ENCODE data around the gene ZNF385B.

ZNF385B gene

GRCh38 chr2:179571252-179571651 lies 290.2 kb downstream of the ZNF385B start:
- no peak overlapping the region for H3K27ac ChIP-seq (ENCODE audit: insufficient read depth, low read length, poor library complexity, severe bottlenecking)
- no peak overlapping the region for H3K4me3 ChIP-seq (ENCODE audit: insufficient read depth, low read depth, low read length, poor library complexity, severe bottlenecking)
- H3K27me3 ChIP-seq (replicated peaks; ENCODE audit: control insufficient read depth, insufficient read depth, low read length, poor library complexity, severe bottlenecking) = no peaks in the 10 kb centered on the region
- H3K36me3 ChIP-seq (ENCODE audit: control insufficient read depth, insufficient read depth, low read length) = no peaks in the 10 kb centered on the region
- no peaks in the 10 kb centered on the region for H3K9me3 ChIP-seq (ENCODE audit: control insufficient read depth, low read length)
- DNase-seq = no peak
- H3K4me1 ChIP-seq (ENCODE audit: control insufficient read depth, insufficient read depth, low read length, poor library complexity, severe bottlenecking) = no peaks in the 10 kb centered on the region

- Histone ChIP-seq H3K9me3 (ENCODE audit: control insufficient read depth, low read length) (no peaks in the 10 kb centered on the region), H3K4me1 (ENCODE audit: control insufficient read depth, insufficient read depth, low read length, poor library complexity, severe bottlenecking) (no peaks in the 10 kb centered on the region), H3K4me3 (ENCODE audit: insufficient read depth, low read depth, low read length, poor library complexity, severe bottlenecking) (no peak overlapping the region), H3K36me3 (ENCODE audit: control insufficient read depth, insufficient read depth, low read length) (no peaks in the 10 kb centered on the region), H3K27ac (ENCODE audit: insufficient read depth, low read length, poor library complexity, severe bottlenecking) (no peak overlapping the region), H3K27me3 (replicated peaks; ENCODE audit: control insufficient read depth, insufficient read depth, low read length, poor library complexity, severe bottlenecking) (no peaks in the 10 kb centered on the region)
- DNase-seq = no peak
These were observed 291.6 kb downstream of the ZNF385B start for GRCh38 chr2:179569831-179570233.

GRCh38 chr2:179565807-179566206 lies 295.6 kb downstream of the ZNF385B start:
- H3K4me1 ChIP-seq (ENCODE audit: control insufficient read depth, insufficient read depth, low read length, poor library complexity, severe bottlenecking) = no peaks in the 10 kb centered on the region
- no peaks in the 10 kb centered on the region for H3K9me3 ChIP-seq (ENCODE audit: control insufficient read depth, low read length)
- H3K27me3 ChIP-seq (replicated peaks; ENCODE audit: control insufficient read depth, insufficient read depth, low read length, poor library complexity, severe bottlenecking) = no peaks in the 10 kb centered on the region
- no peak for DNase-seq
- no peak overlapping the region for H3K4me3 ChIP-seq (ENCODE audit: insufficient read depth, low read depth, low read length, poor library complexity, severe bottlenecking)
- H3K27ac ChIP-seq (ENCODE audit: insufficient read depth, low read length, poor library complexity, severe bottlenecking) = no peak overlapping the region
- no peaks in the 10 kb centered on the region for H3K36me3 ChIP-seq (ENCODE audit: control insufficient read depth, insufficient read depth, low read length)

- Histone ChIP-seq H3K27me3 (replicated peaks; ENCODE audit: control insufficient read depth, insufficient read depth, low read length, poor library complexity, severe bottlenecking) (no peaks in the 10 kb centered on the region), H3K9me3 (ENCODE audit: control insufficient read depth, low read length) (no peaks in the 10 kb centered on the region), H3K4me1 (ENCODE audit: control insufficient read depth, insufficient read depth, low read length, poor library complexity, severe bottlenecking) (no peaks in the 10 kb centered on the region), H3K4me3 (ENCODE audit: insufficient read depth, low read depth, low read length, poor library complexity, severe bottlenecking) (no peak overlapping the region), H3K36me3 (ENCODE audit: control insufficient read depth, insufficient read depth, low read length) (no peaks in the 10 kb centered on the region), H3K27ac (ENCODE audit: insufficient read depth, low read length, poor library complexity, severe bottlenecking) (no peak overlapping the region)
- DNase-seq = no peak
These were observed 299.0 kb downstream of the ZNF385B start for GRCh38 chr2:179562330-179562885.

GRCh38 chr2:179561702-179562101 lies 299.7 kb downstream of the ZNF385B start:
- no peaks in the 10 kb centered on the region for H3K4me1 ChIP-seq (ENCODE audit: control insufficient read depth, insufficient read depth, low read length, poor library complexity, severe bottlenecking)
- H3K27me3 ChIP-seq (replicated peaks; ENCODE audit: control insufficient read depth, insufficient read depth, low read length, poor library complexity, severe bottlenecking) = no peaks in the 10 kb centered on the region
- H3K36me3 ChIP-seq (ENCODE audit: control insufficient read depth, insufficient read depth, low read length) = no peaks in the 10 kb centered on the region
- H3K27ac ChIP-seq (ENCODE audit: insufficient read depth, low read length, poor library complexity, severe bottlenecking) = no peak overlapping the region
- no peaks in the 10 kb centered on the region for H3K9me3 ChIP-seq (ENCODE audit: control insufficient read depth, low read length)
- H3K4me3 ChIP-seq (ENCODE audit: insufficient read depth, low read depth, low read length, poor library complexity, severe bottlenecking) = no peak overlapping the region
- DNase-seq = no peak

GRCh38 chr2:179560257-179560735 lies 301.1 kb downstream of the ZNF385B start:
- no peak for DNase-seq
- H3K9me3 ChIP-seq (ENCODE audit: control insufficient read depth, low read length) = no peaks in the 10 kb centered on the region
- H3K27me3 ChIP-seq (replicated peaks; ENCODE audit: control insufficient read depth, insufficient read depth, low read length, poor library complexity, severe bottlenecking) = no peaks in the 10 kb centered on the region
- H3K4me3 ChIP-seq (ENCODE audit: insufficient read depth, low read depth, low read length, poor library complexity, severe bottlenecking) = no peak overlapping the region
- no peaks in the 10 kb centered on the region for H3K36me3 ChIP-seq (ENCODE audit: control insufficient read depth, insufficient read depth, low read length)
- no peaks in the 10 kb centered on the region for H3K4me1 ChIP-seq (ENCODE audit: control insufficient read depth, insufficient read depth, low read length, poor library complexity, severe bottlenecking)
- no peak overlapping the region for H3K27ac ChIP-seq (ENCODE audit: insufficient read depth, low read length, poor library complexity, severe bottlenecking)

- Histone ChIP-seq H3K4me1 (ENCODE audit: control insufficient read depth, insufficient read depth, low read length, poor library complexity, severe bottlenecking) (no peaks in the 10 kb centered on the region), H3K27me3 (replicated peaks; ENCODE audit: control insufficient read depth, insufficient read depth, low read length, poor library complexity, severe bottlenecking) (no peaks in the 10 kb centered on the region), H3K36me3 (ENCODE audit: control insufficient read depth, insufficient read depth, low read length) (no peaks in the 10 kb centered on the region), H3K4me3 (ENCODE audit: insufficient read depth, low read depth, low read length, poor library complexity, severe bottlenecking) (no peak overlapping the region), H3K27ac (ENCODE audit: insufficient read depth, low read length, poor library complexity, severe bottlenecking) (no peak overlapping the region), H3K9me3 (ENCODE audit: control insufficient read depth, low read length) (no peaks in the 10 kb centered on the region)
- no peak for DNase-seq
These were observed 302.2 kb downstream of the ZNF385B start for GRCh38 chr2:179559108-179559806.

GRCh38 chr2:179558010-179558934 lies 303.1 kb downstream of the ZNF385B start:
- H3K4me3 ChIP-seq (ENCODE audit: insufficient read depth, low read depth, low read length, poor library complexity, severe bottlenecking) = no peak overlapping the region
- no peak overlapping the region for H3K27ac ChIP-seq (ENCODE audit: insufficient read depth, low read length, poor library complexity, severe bottlenecking)
- no peaks in the 10 kb centered on the region for H3K9me3 ChIP-seq (ENCODE audit: control insufficient read depth, low read length)
- no peak for DNase-seq
- no peaks in the 10 kb centered on the region for H3K4me1 ChIP-seq (ENCODE audit: control insufficient read depth, insufficient read depth, low read length, poor library complexity, severe bottlenecking)
- no peaks in the 10 kb centered on the region for H3K27me3 ChIP-seq (replicated peaks; ENCODE audit: control insufficient read depth, insufficient read depth, low read length, poor library complexity, severe bottlenecking)
- H3K36me3 ChIP-seq (ENCODE audit: control insufficient read depth, insufficient read depth, low read length) = no peaks in the 10 kb centered on the region

GRCh38 chr2:179556425-179556824 lies 305.0 kb downstream of the ZNF385B start:
- H3K4me3 ChIP-seq (ENCODE audit: insufficient read depth, low read depth, low read length, poor library complexity, severe bottlenecking) = no peak overlapping the region
- H3K9me3 ChIP-seq (ENCODE audit: control insufficient read depth, low read length) = no peaks in the 10 kb centered on the region
- DNase-seq = no peak
- H3K27me3 ChIP-seq (replicated peaks; ENCODE audit: control insufficient read depth, insufficient read depth, low read length, poor library complexity, severe bottlenecking) = no peaks in the 10 kb centered on the region
- H3K36me3 ChIP-seq (ENCODE audit: control insufficient read depth, insufficient read depth, low read length) = no peaks in the 10 kb centered on the region
- no peak overlapping the region for H3K27ac ChIP-seq (ENCODE audit: insufficient read depth, low read length, poor library complexity, severe bottlenecking)
- no peaks in the 10 kb centered on the region for H3K4me1 ChIP-seq (ENCODE audit: control insufficient read depth, insufficient read depth, low read length, poor library complexity, severe bottlenecking)

Data from effector memory CD4-positive, alpha-beta T cell (primary cell).